Left lung (tissue), 10 donors: ENCODE data around the gene AIDA. TPM values are rescaled to one million over a fixed set of nuclear protein-coding genes. Genes with fewer than 3 reads are reported as not detected.

ENCODE experiments used
- ATAC-seq: fragments of 200-7000 bp; cut with Tn5 transposase; one replicate; pipeline ENCODE4 v1.9.1; 2020; ENCODE audit warnings: moderate library complexity
- DNase-seq, 4 donors: peaks; one replicate each; pipeline ENCODE4 v3.0.0-alpha.2; 2013 to 2020
- H3K27ac ChIP-seq, 2 donors: fragments of 200-600 bp; sonication (generic) in 1 of 2; one replicate each; pipeline versions ENCODE4 v1.5.0 to v1.8.0; 2020 to 2021
- H3K27me3 ChIP-seq, 2 donors: fragments of 200-600 bp; sonication (generic) in 1 of 2; one replicate each; pipeline versions ENCODE4 v1.5.0 to v1.8.0; 2020 to 2021
- H3K36me3 ChIP-seq, 2 donors: fragments of 200-600 bp; sonication (generic) in 1 of 2; one replicate each; pipeline versions ENCODE4 v1.5.0 to v1.8.0; 2020 to 2021
- H3K4me1 ChIP-seq, 2 donors: fragments of 200-600 bp; one replicate each; pipeline ENCODE4 v1.8.0; 2021
- H3K4me3 ChIP-seq, 2 donors: fragments of 200-600 bp; sonication (generic) in 1 of 2; one replicate each; pipeline versions ENCODE4 v1.5.0 to v1.8.0; 2020 to 2021; ENCODE audit warnings: mild to moderate bottlenecking in 1 of 2
- H3K9me3 ChIP-seq, 2 donors: fragments of 200-600 bp; sonication (generic) in 1 of 2; one replicate each; pipeline versions ENCODE4 v1.5.0 to v1.8.0; 2020 to 2021
- CTCF ChIP-seq, 2 donors: fragments of 200-600 bp; sonication (generic) in 1 of 2; IDR thresholded peaks; one replicate each; pipeline versions ENCODE4 v1.5.0 to v1.8.0; 2021; ENCODE audit warnings: antibody characterized with exemption in 2 of 2
- intact Hi-C, 2 donors: fragments of 100-400 bp; cut with DNase I; formaldehyde crosslinking; loops; one replicate each; pipeline versions ENCODE4 v1.11.2 to v1.14.2; 2022
- polyA plus RNA-seq, 6 donors: library from polyadenylated mRNA; unstranded; fragments of 120-200 nt; gene quantifications; one replicate each; pipeline ENCODE4 v1.2.1, GENCODE V29; 2013; ENCODE audit not compliant: insufficient read length in 6 of 6
- total RNA-seq, 2 donors: library from RNA; stranded (reverse); fragmentation: NEBNext Ultra II Directional; extraction: Animal tissue kit (Norgen Biotek cat#: 25700); gene quantifications; one replicate each; pipeline ENCODE4 v1.2.1, GENCODE V29; 2021
- donor health status: DM: no; HTN: yes; CAD: no.
- donor health status: DM: no; HTN: no; CAD: no.

AIDA gene
- total and polyA plus RNA-seq, 8 donors, result 71.8 to 96.7 (median 88.3) TPM

- intact Hi-C loops, result loop anchor here in 1 of 2 donors (5.0 kb wide), 1 partner anchor 164 kb away; no protein-coding TSS in a partner anchor
- Histone ChIP-seq H3K27me3 (no peaks in the 10 kb centered on the region), H3K27ac (no peak overlapping the region), H3K4me3 (no peak overlapping the region), H3K36me3 (peaks cover 0 to 75% of the 10 kb centered on the region in 2 donors), H3K4me1 (no peaks in the 10 kb centered on the region), H3K9me3 (no peaks in the 10 kb centered on the region)
- DNase-seq (no peak), ATAC-seq (no peak)
- no peak for TF ChIP-seq CTCF (IDR thresholded peaks at IDR 0.05)
Measured at GRCh38 chr1:222631611-222632208, 80.6 kb downstream of the AIDA start.

DNA sequence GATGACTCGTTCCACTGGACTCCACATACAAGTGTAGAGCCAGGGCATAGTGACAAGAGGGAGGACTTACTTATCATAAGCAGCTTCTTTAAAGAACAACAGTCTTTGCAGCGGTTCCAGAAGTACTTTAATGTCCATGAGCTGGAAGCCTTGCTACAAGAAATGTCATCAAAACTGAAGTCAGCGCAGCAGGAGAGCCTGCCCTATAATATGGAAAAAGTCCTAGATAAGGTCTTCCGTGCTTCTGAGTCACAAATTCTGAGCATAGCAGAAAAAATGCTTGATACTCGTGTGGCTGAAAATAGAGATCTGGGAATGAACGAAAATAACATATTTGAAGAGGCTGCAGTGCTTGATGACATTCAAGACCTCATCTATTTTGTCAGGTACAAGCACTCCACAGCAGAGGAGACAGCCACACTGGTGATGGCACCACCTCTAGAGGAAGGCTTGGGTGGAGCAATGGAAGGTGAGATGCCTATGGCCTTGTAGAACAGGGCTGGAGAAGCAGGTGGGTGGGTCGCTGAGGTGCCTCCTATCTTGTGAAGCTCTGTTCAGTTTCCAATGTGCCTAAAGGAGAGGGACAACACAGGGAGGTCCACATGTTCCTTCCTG is 82.3 kb downstream of the AIDA start:
- no peaks in the 10 kb centered on the region for H3K9me3 ChIP-seq
- no peaks in the 10 kb centered on the region for H3K27me3 ChIP-seq
- no peaks in the 10 kb centered on the region for H3K4me1 ChIP-seq
- no peak for ATAC-seq
- H3K36me3 ChIP-seq, result peaks cover 0 to 84% of the 10 kb centered on the region in 2 donors
- no peak overlapping the region for H3K4me3 ChIP-seq
- no peak overlapping the region for H3K27ac ChIP-seq
- intact Hi-C loops, result loop anchor here in 1 of 2 donors (5.0 kb wide), 1 partner anchor 163 kb away; no protein-coding TSS in a partner anchor
- no peak for DNase-seq
- no peak for TF ChIP-seq CTCF (IDR thresholded peaks at IDR 0.05)

GRCh38 chr1:222627232-222627631 is 85.1 kb downstream of the AIDA start:
- ATAC-seq, result no peak
- Histone ChIP-seq H3K4me1 (no peaks in the 10 kb centered on the region), H3K9me3 (no peaks in the 10 kb centered on the region), H3K27ac (no peak overlapping the region), H3K36me3 (peaks cover 7 to 79% of the 10 kb centered on the region in 2 donors), H3K27me3 (no peaks in the 10 kb centered on the region), H3K4me3 (no peak overlapping the region)
- intact Hi-C loops, result no loop called here
- TF ChIP-seq CTCF (IDR thresholded peaks at IDR 0.05), result no peak
- no peak for DNase-seq

GRCh38 chr1:222624214-222624613 is 88.1 kb downstream of the AIDA start:
- H3K36me3 ChIP-seq, result peaks cover 7 to 56% of the 10 kb centered on the region in 2 donors
- no peak overlapping the region for H3K4me3 ChIP-seq
- H3K9me3 ChIP-seq, result no peaks in the 10 kb centered on the region
- H3K27ac ChIP-seq, result no peak overlapping the region
- no peaks in the 10 kb centered on the region for H3K27me3 ChIP-seq
- ATAC-seq, result no peak
- peaks cover 0 to 4% of the 10 kb centered on the region in 2 donors for H3K4me1 ChIP-seq
- DNase-seq, result no peak
- intact Hi-C loops, result no loop called here
- TF ChIP-seq CTCF (IDR thresholded peaks at IDR 0.05), result no peak

DNA sequence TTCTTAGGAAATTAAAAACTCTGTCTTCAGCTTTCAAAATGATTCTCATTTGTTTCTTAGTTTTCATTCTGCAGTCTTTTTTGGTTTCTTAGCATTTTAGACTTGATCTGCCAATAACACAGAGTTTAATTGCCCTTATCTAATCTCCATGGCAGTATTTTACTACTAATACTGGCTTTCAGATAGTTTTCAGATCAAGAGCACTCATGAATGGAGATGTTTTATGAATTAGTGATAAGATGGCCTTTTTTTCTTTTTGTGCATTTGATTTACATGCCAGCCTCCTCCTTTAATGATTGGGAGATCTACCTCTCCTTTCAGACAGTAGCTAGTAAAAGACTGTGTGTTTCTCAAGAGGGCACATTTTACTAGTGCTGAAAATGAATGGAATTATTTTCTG is 88.8 kb downstream of the AIDA start:
- ATAC-seq (no peak), DNase-seq (no peak)
- Histone ChIP-seq H3K27ac (no peak overlapping the region), H3K27me3 (no peaks in the 10 kb centered on the region), H3K36me3 (peaks cover 7 to 49% of the 10 kb centered on the region in 2 donors), H3K9me3 (no peaks in the 10 kb centered on the region), H3K4me3 (no peak overlapping the region), H3K4me1 (peaks cover 0 to 10% of the 10 kb centered on the region in 2 donors)
- TF ChIP-seq CTCF (IDR thresholded peaks at IDR 0.05), result no peak
- intact Hi-C loops, result no loop called here
